SK-N-SH treated with all-trans-retinoic acid at 6 μM for 48 hours (cell line): ENCODE results near the gene ITIH1.
A peak's percentile ranks its signal among the peaks of the same experiment; 100 is the strongest.

Source experiments
- ATAC-seq: fragments of 200-7000 bp; cut with Tn5 transposase; 3 replicates; pipeline ENCODE4 v1.9.1; 2020; ENCODE audit warnings: mild to moderate bottlenecking, moderate library complexity
- BACH2 ChIP-seq: fragments of 250-450 bp; sonication (Bioruptor Pico); IDR thresholded peaks from 2 replicates; pipeline ENCODE4 v1.9.0; 2021; ENCODE audit warnings: mild to moderate bottlenecking, borderline replicate concordance
- CSDC2 ChIP-seq: fragments of 250-450 bp; sonication (Bioruptor Pico); IDR thresholded peaks from 2 replicates; pipeline ENCODE4 v1.5.0; 2020; ENCODE audit warnings: mild to moderate bottlenecking, moderate library complexity
- ESRRG ChIP-seq: fragments of 250-450 bp; sonication (Bioruptor Pico); IDR thresholded peaks from 2 replicates; pipeline ENCODE4 v1.6.1; 2021; ENCODE audit warnings: mild to moderate bottlenecking
- GLIS3 ChIP-seq: fragments of 250-450 bp; sonication (Bioruptor Pico); IDR thresholded peaks from 2 replicates; pipeline ENCODE4 v1.5.0; 2020; ENCODE audit warnings: mild to moderate bottlenecking, moderate library complexity
- ISL1 ChIP-seq: fragments of 250-450 bp; sonication (Bioruptor Pico); IDR thresholded peaks from 2 replicates; pipeline ENCODE4 v2.1.2; 2022; ENCODE audit warnings: mild to moderate bottlenecking, moderate library complexity
- OSR1 ChIP-seq: fragments of 250-450 bp; sonication (Bioruptor Pico); IDR thresholded peaks from 2 replicates; pipeline ENCODE4 v1.8.0; 2022; ENCODE audit warnings: moderate library complexity, mild to moderate bottlenecking, inconsistent platforms
- PPARA ChIP-seq: fragments of 250-450 bp; sonication (Bioruptor Pico); IDR thresholded peaks from 2 replicates; pipeline ENCODE4 v1.5.0; 2020; ENCODE audit warnings: mild to moderate bottlenecking, borderline replicate concordance
- RARB ChIP-seq: fragments of 250-450 bp; sonication (Bioruptor Pico); IDR thresholded peaks from 2 replicates; pipeline ENCODE4 v1.8.0; 2021; ENCODE audit warnings: mild to moderate bottlenecking, moderate library complexity
- SNAI2 ChIP-seq: fragments of 250-450 bp; sonication (Bioruptor Pico); IDR thresholded peaks from 2 replicates; pipeline ENCODE4 v1.5.0; 2020; ENCODE audit warnings: mild to moderate bottlenecking, moderate library complexity
- TCF4 ChIP-seq: fragments of 250-450 bp; sonication (Bioruptor Pico); IDR thresholded peaks from 2 replicates; pipeline ENCODE4 v1.8.0; 2021; ENCODE audit warnings: mild to moderate bottlenecking, moderate library complexity, borderline replicate concordance
- TOX ChIP-seq: fragments of 250-450 bp; sonication (Bioruptor Pico); IDR thresholded peaks from 2 replicates; pipeline ENCODE4 v1.8.0; 2021; ENCODE audit warnings: mild to moderate bottlenecking, moderate library complexity, borderline replicate concordance
- ZC3H10 ChIP-seq: fragments of 250-450 bp; sonication (Bioruptor Pico); IDR thresholded peaks from 2 replicates; pipeline ENCODE4 v1.5.1; 2021; ENCODE audit warnings: mild to moderate bottlenecking, moderate library complexity
- ZFP3 ChIP-seq: fragments of 250-450 bp; sonication (Bioruptor Pico); IDR thresholded peaks from 2 replicates; pipeline ENCODE4 v1.5.0; 2020; ENCODE audit warnings: mild to moderate bottlenecking, moderate library complexity
- ZFP30 ChIP-seq: fragments of 450-650 bp; formaldehyde crosslinking; IDR thresholded peaks from 2 replicates; pipeline ENCODE4 v1.5.0; 2022; ENCODE audit warnings: mild to moderate bottlenecking, moderate library complexity
- ZNF565 ChIP-seq: fragments of 450-650 bp; formaldehyde crosslinking; conservative IDR thresholded peaks from 2 replicates; pipeline ENCODE4 v1.5.0; 2020; ENCODE audit warnings: low read depth, mild to moderate bottlenecking, moderate library complexity
- ZNF70 ChIP-seq: fragments of 450-650 bp; formaldehyde crosslinking; IDR thresholded peaks from 2 replicates; pipeline ENCODE4 v1.5.0; 2020; ENCODE audit warnings: mild to moderate bottlenecking, moderate library complexity
- TF ChIP-seq, protein P1 (sequence below): fragments of 250-450 bp; sonication (Bioruptor Pico); IDR thresholded peaks from 2 replicates; pipeline ENCODE4 v1.5.1; 2020; ENCODE audit warnings: low read depth, mild to moderate bottlenecking, moderate library complexity
- TF ChIP-seq, protein P2 (sequence below): fragments of 250-450 bp; sonication (Bioruptor Pico); IDR thresholded peaks from 2 replicates; pipeline ENCODE4 v1.5.0; 2020; ENCODE audit warnings: mild to moderate bottlenecking, moderate library complexity
- TF ChIP-seq, protein P3 (sequence below): fragments of 250-450 bp; sonication (Bioruptor Pico); IDR thresholded peaks from 2 replicates; pipeline ENCODE4 v1.8.0; 2021; ENCODE audit warnings: low read depth, mild to moderate bottlenecking, moderate library complexity, borderline replicate concordance
- TF ChIP-seq, protein P4 (sequence below): fragments of 250-450 bp; sonication (Bioruptor Pico); IDR thresholded peaks from 2 replicates; pipeline ENCODE4 v1.8.0; 2020; ENCODE audit warnings: mild to moderate bottlenecking, moderate library complexity, borderline replicate concordance
- TF ChIP-seq, protein P5 (sequence below): fragments of 250-450 bp; sonication (Bioruptor Pico); IDR thresholded peaks from 2 replicates; pipeline ENCODE4 v1.5.1; 2021; ENCODE audit warnings: mild to moderate bottlenecking, moderate library complexity

ITIH1 gene

DNA sequence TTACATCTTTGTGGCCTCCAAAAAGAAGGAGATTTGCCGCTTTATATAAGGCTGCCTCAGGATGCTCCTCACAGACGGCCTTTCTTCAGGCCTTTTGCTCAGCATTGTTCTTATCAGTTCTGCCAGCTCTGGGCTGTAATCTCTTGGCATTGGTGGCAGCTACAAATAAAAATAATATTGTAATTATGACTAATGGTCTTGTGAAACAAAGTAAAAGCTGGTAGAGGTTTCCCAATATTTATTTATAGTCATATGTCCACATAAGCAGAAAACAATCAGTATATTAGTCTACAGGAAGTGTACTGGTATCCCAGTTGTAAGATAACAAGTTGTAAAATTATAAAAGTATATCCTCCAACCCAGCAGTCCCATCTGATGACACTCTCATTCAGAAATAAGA lies 13.9 kb upstream of the ITIH1 start:
- no peak for ATAC-seq
- TF ChIP-seq SNAI2 (no peak), ZNF70 (CRISPR knock-in tag) (no peak), TCF4 (CRISPR knock-in tag) (no peak), ZFP30 (CRISPR knock-in tag) (no peak), PPARA (no peak), RARB (no peak)

DNA sequence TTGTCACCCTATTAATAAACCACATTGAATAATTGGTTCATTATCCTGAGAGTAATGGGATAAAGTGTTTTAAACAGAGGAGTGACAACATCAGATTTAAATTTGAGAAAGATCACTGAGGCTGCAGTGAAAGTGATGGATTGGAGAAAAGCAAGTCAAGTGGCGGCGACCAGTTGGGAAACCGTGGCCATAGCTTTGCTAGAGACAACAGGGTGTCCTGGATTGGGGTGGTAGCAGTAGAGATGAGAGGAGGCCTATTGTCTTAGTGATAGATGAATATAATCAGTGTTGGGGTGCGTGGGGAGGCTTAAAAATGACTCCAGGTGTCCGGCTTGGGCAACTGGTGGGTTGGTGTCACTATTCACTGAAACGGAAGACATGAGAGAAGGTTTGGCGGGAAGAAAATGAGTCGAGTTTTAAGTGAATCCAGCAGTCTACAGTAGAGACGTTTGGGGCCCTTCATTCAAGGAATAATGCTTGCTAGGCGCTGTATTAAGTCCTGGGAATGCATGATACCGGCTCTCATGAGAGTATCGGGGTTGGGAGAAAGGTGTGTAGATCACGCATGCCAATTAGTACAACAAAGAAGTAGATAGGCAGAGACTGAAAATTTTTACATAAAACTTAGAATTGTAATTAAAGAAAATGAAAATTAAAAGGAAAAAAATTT lies 7.5 kb upstream of the ITIH1 start:
- peak; percentile 13; the same call in 2 of the 3 replicates for ATAC-seq
- TF ChIP-seq, protein P1, sequence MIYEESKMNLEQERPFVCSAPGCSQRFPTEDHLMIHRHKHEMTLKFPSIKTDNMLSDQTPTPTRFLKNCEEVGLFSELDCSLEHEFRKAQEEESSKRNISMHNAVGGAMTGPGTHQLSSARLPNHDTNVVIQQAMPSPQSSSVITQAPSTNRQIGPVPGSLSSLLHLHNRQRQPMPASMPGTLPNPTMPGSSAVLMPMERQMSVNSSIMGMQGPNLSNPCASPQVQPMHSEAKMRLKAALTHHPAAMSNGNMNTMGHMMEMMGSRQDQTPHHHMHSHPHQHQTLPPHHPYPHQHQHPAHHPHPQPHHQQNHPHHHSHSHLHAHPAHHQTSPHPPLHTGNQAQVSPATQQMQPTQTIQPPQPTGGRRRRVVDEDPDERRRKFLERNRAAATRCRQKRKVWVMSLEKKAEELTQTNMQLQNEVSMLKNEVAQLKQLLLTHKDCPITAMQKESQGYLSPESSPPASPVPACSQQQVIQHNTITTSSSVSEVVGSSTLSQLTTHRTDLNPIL: no peak
- TF ChIP-seq BACH2 (CRISPR knock-in tag): no peak
- TF ChIP-seq TOX (CRISPR knock-in tag): no peak
- no peak for TF ChIP-seq ESRRG (CRISPR knock-in tag)

DNA sequence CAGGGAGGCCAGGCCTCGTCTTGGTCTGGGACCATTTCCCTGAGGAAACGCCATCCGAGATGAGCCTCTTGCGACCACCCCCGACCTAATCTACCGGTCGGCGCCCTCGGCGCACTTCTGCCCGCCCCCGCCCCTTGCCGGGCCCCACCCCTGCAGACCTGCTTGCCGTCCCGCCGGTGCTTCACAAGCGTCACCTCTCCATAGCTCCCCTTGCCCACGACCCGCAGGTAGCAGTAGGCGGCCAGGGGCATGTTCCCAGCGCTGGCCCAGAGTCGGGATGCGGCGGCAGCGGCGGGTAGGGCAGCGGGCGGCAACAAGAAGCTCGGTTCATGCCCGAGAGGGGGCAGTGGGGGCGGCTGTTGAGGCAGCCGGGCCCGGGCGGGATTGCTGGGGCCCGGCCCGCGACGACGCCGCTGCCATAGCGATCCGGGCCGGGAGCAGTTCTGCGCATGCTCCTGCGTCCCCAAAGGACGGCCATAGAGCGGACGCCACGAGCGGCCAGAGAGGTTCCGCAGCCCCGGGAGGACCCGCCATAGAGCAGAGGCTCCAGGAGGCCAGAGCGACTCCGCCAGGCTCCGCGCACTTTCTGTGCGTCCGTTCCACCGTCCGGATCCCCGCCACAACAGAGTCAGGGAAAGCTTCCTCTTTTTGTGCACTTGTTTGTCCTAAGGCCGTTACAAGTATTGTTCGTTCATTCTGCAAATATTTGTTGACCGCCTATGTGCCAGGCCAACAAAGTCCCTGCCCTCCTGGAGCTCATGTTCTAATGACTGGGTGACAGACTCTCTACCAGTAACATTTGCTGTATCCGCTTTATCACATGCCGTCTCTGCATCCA lies 6.7 kb upstream of the ITIH1 start, which contains the start of gene NEK4:
TSS of gene NEK4 (minus strand) at position 445 of the 838 bp plus-strand sequence. CDS start at position 251, 194 bp downstream.
- TF ChIP-seq SNAI2 (no peak), BACH2 (CRISPR knock-in tag) (no peak)
- peak; percentile 99 for ATAC-seq

DNA sequence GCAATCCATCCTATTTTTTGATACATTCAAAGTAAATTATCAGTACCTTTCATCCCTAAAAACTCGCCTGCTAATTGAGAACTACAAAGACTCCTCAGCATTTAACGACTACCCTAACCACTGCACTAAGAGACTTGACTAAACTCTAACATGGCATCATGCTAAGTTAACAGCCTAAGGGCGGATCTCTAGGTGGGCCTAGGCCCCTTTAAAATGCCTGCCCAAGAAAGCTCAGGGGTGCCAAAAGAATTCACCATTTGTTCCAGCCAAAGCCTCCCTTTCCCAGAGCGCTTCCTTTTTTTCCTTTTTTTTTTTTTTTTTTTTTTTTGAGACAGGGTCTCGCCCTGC lies 6.1 kb upstream of the ITIH1 start:
- TF ChIP-seq TCF4 (CRISPR knock-in tag) (no peak), ZFP3 (CRISPR knock-in tag) (no peak), TOX (CRISPR knock-in tag) (no peak), BACH2 (CRISPR knock-in tag) (no peak), ZFP30 (CRISPR knock-in tag) (no peak), ZC3H10 (CRISPR knock-in tag) (no peak), SNAI2 (no peak), ZNF565 (CRISPR knock-in tag) (no peak), ESRRG (CRISPR knock-in tag) (no peak), PPARA (no peak), CSDC2 (CRISPR knock-in tag) (no peak), OSR1 (CRISPR knock-in tag) (no peak), RARB (no peak), ISL1 (CRISPR knock-in tag) (no peak)
- TF ChIP-seq, protein P2, sequence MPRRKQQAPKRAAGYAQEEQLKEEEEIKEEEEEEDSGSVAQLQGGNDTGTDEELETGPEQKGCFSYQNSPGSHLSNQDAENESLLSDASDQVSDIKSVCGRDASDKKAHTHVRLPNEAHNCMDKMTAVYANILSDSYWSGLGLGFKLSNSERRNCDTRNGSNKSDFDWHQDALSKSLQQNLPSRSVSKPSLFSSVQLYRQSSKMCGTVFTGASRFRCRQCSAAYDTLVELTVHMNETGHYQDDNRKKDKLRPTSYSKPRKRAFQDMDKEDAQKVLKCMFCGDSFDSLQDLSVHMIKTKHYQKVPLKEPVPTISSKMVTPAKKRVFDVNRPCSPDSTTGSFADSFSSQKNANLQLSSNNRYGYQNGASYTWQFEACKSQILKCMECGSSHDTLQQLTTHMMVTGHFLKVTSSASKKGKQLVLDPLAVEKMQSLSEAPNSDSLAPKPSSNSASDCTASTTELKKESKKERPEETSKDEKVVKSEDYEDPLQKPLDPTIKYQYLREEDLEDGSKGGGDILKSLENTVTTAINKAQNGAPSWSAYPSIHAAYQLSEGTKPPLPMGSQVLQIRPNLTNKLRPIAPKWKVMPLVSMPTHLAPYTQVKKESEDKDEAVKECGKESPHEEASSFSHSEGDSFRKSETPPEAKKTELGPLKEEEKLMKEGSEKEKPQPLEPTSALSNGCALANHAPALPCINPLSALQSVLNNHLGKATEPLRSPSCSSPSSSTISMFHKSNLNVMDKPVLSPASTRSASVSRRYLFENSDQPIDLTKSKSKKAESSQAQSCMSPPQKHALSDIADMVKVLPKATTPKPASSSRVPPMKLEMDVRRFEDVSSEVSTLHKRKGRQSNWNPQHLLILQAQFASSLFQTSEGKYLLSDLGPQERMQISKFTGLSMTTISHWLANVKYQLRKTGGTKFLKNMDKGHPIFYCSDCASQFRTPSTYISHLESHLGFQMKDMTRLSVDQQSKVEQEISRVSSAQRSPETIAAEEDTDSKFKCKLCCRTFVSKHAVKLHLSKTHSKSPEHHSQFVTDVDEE (CRISPR knock-in tag): no peak
- TF ChIP-seq, protein P3, sequence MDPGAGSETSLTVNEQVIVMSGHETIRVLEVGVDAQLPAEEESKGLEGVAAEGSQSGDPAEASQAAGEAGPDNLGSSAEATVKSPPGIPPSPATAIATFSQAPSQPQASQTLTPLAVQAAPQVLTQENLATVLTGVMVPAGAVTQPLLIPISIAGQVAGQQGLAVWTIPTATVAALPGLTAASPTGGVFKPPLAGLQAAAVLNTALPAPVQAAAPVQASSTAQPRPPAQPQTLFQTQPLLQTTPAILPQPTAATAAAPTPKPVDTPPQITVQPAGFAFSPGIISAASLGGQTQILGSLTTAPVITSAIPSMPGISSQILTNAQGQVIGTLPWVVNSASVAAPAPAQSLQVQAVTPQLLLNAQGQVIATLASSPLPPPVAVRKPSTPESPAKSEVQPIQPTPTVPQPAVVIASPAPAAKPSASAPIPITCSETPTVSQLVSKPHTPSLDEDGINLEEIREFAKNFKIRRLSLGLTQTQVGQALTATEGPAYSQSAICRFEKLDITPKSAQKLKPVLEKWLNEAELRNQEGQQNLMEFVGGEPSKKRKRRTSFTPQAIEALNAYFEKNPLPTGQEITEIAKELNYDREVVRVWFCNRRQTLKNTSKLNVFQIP (CRISPR knock-in tag): no peak

DNA sequence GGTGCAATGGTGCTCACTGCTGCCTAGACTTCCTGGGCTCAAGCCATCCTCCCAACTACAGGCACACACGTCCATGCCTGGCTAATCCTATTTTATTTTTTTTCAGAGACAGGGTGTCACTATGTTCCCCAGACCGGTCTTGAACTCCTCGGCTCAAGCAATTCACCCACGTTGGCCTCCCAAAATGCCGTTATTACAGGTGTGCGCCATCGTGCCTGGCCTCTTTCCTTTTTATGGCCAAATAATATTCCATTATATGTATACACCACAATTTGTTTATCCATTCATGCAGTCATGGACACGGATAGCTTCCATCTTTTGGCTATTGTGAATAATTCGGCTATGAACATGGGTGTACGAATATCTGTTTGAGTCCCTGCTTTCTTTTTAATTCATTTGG lies 5.7 kb upstream of the ITIH1 start:
- no peak for ATAC-seq
- TF ChIP-seq SNAI2 (no peak), GLIS3 (CRISPR knock-in tag) (no peak), OSR1 (CRISPR knock-in tag) (no peak)
- TF ChIP-seq, protein P4, sequence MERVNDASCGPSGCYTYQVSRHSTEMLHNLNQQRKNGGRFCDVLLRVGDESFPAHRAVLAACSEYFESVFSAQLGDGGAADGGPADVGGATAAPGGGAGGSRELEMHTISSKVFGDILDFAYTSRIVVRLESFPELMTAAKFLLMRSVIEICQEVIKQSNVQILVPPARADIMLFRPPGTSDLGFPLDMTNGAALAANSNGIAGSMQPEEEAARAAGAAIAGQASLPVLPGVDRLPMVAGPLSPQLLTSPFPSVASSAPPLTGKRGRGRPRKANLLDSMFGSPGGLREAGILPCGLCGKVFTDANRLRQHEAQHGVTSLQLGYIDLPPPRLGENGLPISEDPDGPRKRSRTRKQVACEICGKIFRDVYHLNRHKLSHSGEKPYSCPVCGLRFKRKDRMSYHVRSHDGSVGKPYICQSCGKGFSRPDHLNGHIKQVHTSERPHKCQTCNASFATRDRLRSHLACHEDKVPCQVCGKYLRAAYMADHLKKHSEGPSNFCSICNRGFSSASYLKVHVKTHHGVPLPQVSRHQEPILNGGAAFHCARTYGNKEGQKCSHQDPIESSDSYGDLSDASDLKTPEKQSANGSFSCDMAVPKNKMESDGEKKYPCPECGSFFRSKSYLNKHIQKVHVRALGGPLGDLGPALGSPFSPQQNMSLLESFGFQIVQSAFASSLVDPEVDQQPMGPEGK (CRISPR knock-in tag): no peak
- TF ChIP-seq, protein P5, sequence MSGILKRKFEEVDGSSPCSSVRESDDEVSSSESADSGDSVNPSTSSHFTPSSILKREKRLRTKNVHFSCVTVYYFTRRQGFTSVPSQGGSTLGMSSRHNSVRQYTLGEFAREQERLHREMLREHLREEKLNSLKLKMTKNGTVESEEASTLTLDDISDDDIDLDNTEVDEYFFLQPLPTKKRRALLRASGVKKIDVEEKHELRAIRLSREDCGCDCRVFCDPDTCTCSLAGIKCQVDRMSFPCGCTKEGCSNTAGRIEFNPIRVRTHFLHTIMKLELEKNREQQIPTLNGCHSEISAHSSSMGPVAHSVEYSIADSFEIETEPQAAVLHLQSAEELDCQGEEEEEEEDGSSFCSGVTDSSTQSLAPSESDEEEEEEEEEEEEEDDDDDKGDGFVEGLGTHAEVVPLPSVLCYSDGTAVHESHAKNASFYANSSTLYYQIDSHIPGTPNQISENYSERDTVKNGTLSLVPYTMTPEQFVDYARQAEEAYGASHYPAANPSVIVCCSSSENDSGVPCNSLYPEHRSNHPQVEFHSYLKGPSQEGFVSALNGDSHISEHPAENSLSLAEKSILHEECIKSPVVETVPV: no peak
- TF ChIP-seq, protein P3 (CRISPR knock-in tag): no peak
- TF ChIP-seq, protein P1: no peak

More for the DNA sequence above, 6.1 kb upstream of the ITIH1 start:
- ATAC-seq: peak; percentile 10
